Activated T-cell treated with anti-CD3 and anti-CD28 coated beads, Interleukin-2, amount 50 U/mL, for 4 hours (primary cell): ENCODE results near the gene NR2C1. TPM values are rescaled to one million over a fixed set of nuclear protein-coding genes. Genes with fewer than 3 reads are reported as not detected.

Experiments
- ATAC-seq, 2 donors: fragments of 200-7000 bp; cut with Tn5 transposase; one replicate each; pipeline ENCODE4 v1.10.0; 2021
- DNase-seq: peaks from one replicate; pipeline ENCODE4 v3.0.0-alpha.2; 2020
- H3K27me3 Mint-ChIP-seq: one replicate; pipeline ENCODE4 v1.8.0; 2021; ENCODE audit warnings: low read depth, mixed read lengths
- H3K36me3 Mint-ChIP-seq: one replicate; pipeline ENCODE4 v1.8.0; 2022; ENCODE audit warnings: mixed read lengths; ENCODE audit not compliant: insufficient read depth
- H3K4me1 Mint-ChIP-seq: one replicate; pipeline ENCODE4 v1.8.0; 2021; ENCODE audit warnings: low read depth, mixed read lengths
- H3K4me3 Mint-ChIP-seq: one replicate; pipeline ENCODE4 v1.8.0; 2021; ENCODE audit warnings: mild to moderate bottlenecking, moderate library complexity, mixed read lengths
- H3K9me3 Mint-ChIP-seq: one replicate; pipeline ENCODE4 v1.8.0; 2021; ENCODE audit warnings: mixed read lengths
- total RNA-seq, 3 donors: library from RNA; stranded (reverse); gene quantifications; one replicate each; pipeline ENCODE4 v1.2.1, GENCODE V29; 2021

NR2C1 gene
- total RNA-seq, 3 donors from 2014 or later = 13.4 to 16.5 (median 14.1) TPM

- DNase-seq (no peak), ATAC-seq (no peak)
- Mint-ChIP-seq H3K9me3 (no peaks in the 10 kb centered on the region), H3K27me3 (no peaks in the 10 kb centered on the region), H3K36me3 (peaks cover 10% of the 10 kb centered on the region), H3K4me1 (peaks cover 41% of the 10 kb centered on the region), H3K4me3 (no peak overlapping the region)
Observed at GRCh38 chr12:94980577-94980976, 92.8 kb downstream of the NR2C1 start.

- ATAC-seq (no peak), DNase-seq (no peak)
- Mint-ChIP-seq H3K9me3 (no peaks in the 10 kb centered on the region), H3K27me3 (no peaks in the 10 kb centered on the region), H3K36me3 (peaks cover 13% of the 10 kb centered on the region), H3K4me3 (no peak overlapping the region), H3K4me1 (peaks cover 39% of the 10 kb centered on the region)
Observed at GRCh38 chr12:94979941-94980340, 93.5 kb downstream of the NR2C1 start.

GRCh38 chr12:94977766-94978468, 95.5 kb downstream of the NR2C1 start:
- H3K4me1 Mint-ChIP-seq = peaks cover 35% of the 10 kb centered on the region
- no peak overlapping the region for H3K4me3 Mint-ChIP-seq
- peaks cover 20% of the 10 kb centered on the region for H3K36me3 Mint-ChIP-seq
- DNase-seq (no peak), ATAC-seq (no peak)
- H3K27me3 Mint-ChIP-seq = no peaks in the 10 kb centered on the region
- H3K9me3 Mint-ChIP-seq = no peaks in the 10 kb centered on the region

GRCh38 chr12:94973221-94973620, 100.2 kb downstream of the NR2C1 start:
- H3K27me3 Mint-ChIP-seq = no peaks in the 10 kb centered on the region
- H3K9me3 Mint-ChIP-seq = no peaks in the 10 kb centered on the region
- H3K4me1 Mint-ChIP-seq = peaks cover 14% of the 10 kb centered on the region
- ATAC-seq (no peak), DNase-seq (no peak)
- peaks cover 33% of the 10 kb centered on the region for H3K36me3 Mint-ChIP-seq
- no peak overlapping the region for H3K4me3 Mint-ChIP-seq

GRCh38 chr12:94972795-94973194, 100.6 kb downstream of the NR2C1 start:
- Mint-ChIP-seq H3K27me3 (no peaks in the 10 kb centered on the region), H3K4me1 (peaks cover 10% of the 10 kb centered on the region), H3K4me3 (no peak overlapping the region), H3K36me3 (peaks cover 33% of the 10 kb centered on the region), H3K9me3 (no peaks in the 10 kb centered on the region)
- ATAC-seq (no peak), DNase-seq (no peak)

- Mint-ChIP-seq H3K4me3 (no peak overlapping the region), H3K27me3 (no peaks in the 10 kb centered on the region), H3K4me1 (peaks cover 9% of the 10 kb centered on the region), H3K9me3 (no peaks in the 10 kb centered on the region), H3K36me3 (peaks cover 35% of the 10 kb centered on the region)
- ATAC-seq (no peak), DNase-seq (no peak)
Observed at GRCh38 chr12:94971923-94972322, 101.5 kb downstream of the NR2C1 start.

- ATAC-seq = no peak
- H3K4me3 Mint-ChIP-seq = no peak overlapping the region
- no peaks in the 10 kb centered on the region for H3K27me3 Mint-ChIP-seq
- peaks cover 33% of the 10 kb centered on the region for H3K36me3 Mint-ChIP-seq
- H3K9me3 Mint-ChIP-seq = no peaks in the 10 kb centered on the region
- DNase-seq = no peak
- peaks cover 7% of the 10 kb centered on the region for H3K4me1 Mint-ChIP-seq
Observed at GRCh38 chr12:94970560-94970959, 102.9 kb downstream of the NR2C1 start.

Other genes starting within 250 kb of the NR2C1 start
- 100 to 1,000 TPM; 141 to 155 (median 151) TPM for gene NDUFA12, start 69.9 kb downstream of the NR2C1 start, total RNA-seq
- gene FGD6, start 143.8 kb upstream of the NR2C1 start, total RNA-seq = under 1 TPM; 0.66 to 0.82 (median 0.81) TPM
- gene VEZT, start 144.2 kb upstream of the NR2C1 start, total RNA-seq = 10 to 100 TPM; 41.7 to 43.4 (median 41.8) TPM